ENCODE data around the gene CTCF. TPM values are rescaled to one million over a fixed set of nuclear protein-coding genes. Genes with fewer than 3 reads are reported as not detected.

Gene CTCF
- total RNA-seq, 1 donor from 2014 or later: 61.4 TPM

DNA sequence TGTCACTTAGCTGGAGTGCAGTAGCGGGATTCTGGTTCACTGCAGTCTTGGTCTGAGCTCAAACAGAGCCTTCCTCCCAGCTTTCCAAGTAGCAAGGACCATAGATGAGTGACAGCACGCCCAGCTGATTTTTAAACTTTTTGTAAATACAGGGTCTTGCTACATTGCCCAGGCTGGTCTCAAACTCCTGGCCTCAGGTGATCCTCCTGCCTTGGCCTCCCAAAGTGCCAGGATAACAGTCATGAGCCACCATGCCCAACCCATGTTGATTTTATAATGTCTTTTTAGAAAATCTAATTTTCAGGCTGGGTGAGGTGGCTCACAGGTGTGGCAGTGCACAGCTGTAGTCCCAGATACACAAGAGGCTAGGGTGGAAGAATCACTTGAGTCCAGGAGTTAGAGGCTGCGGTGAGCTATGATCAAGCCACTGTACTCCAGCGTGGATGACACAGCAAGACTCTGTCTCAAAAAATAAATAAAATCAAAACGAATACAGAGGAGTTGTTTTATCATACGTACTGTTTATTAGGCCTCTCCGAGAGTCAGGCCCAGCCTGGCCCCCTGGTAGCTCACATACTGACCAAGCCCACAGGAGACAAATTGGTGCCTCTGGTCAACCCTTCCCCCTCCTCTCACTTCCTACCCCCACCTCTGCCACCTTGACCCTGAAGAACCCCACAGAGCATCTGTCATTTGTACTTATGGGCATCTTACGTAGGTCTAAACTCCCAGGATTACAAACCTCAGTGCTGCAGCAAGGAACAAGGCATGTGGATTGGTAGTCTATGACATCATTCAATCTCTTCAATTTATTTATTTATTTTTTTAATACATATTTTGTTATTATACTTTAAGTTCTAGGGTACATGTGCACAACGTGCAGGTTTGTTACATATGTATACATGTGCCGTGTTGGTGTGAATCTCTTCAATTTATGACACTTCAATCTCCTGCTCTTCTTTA, 117.9 kb downstream of the CTCF start:
- Mint-ChIP-seq H3K4me3 (no peak overlapping the region), H3K9me3 (no peaks in the 10 kb centered on the region), H3K27ac (no peak overlapping the region), H3K27me3 (ENCODE audit: low read depth) (no peaks in the 10 kb centered on the region), H3K4me1 (peaks cover 3% of the 10 kb centered on the region), H3K36me3 (peaks cover 21% of the 10 kb centered on the region)
- DNase-seq (ENCODE audit: low spot score in 2 of 2, unreplicated experiment in 2 of 2): no peak
- TF ChIP-seq, protein P1, sequence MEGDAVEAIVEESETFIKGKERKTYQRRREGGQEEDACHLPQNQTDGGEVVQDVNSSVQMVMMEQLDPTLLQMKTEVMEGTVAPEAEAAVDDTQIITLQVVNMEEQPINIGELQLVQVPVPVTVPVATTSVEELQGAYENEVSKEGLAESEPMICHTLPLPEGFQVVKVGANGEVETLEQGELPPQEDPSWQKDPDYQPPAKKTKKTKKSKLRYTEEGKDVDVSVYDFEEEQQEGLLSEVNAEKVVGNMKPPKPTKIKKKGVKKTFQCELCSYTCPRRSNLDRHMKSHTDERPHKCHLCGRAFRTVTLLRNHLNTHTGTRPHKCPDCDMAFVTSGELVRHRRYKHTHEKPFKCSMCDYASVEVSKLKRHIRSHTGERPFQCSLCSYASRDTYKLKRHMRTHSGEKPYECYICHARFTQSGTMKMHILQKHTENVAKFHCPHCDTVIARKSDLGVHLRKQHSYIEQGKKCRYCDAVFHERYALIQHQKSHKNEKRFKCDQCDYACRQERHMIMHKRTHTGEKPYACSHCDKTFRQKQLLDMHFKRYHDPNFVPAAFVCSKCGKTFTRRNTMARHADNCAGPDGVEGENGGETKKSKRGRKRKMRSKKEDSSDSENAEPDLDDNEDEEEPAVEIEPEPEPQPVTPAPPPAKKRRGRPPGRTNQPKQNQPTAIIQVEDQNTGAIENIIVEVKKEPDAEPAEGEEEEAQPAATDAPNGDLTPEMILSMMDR (IDR thresholded peaks at IDR 0.05; ENCODE audit: unreplicated experiment): no peak

DNA sequence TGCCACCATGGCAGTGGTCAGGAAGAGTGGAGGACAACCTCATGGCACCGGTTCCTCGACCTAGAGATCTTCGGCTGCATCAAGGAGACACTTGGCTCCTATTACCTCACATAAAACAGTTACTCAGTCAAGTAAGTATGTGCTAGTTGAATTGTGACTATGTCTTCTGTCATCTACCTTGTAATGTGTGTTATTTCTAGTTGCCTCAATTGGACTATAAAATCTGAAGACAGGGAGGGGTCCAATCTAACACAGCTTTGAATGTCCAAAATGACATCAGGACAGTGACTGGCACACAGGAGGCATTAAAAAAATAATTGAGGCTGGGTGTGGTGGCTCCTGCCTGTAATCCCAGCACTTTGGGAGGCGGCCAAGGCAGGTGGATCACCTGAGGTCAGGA, 121.4 kb downstream of the CTCF start:
- Mint-ChIP-seq H3K27ac (no peak overlapping the region), H3K36me3 (peaks cover 20% of the 10 kb centered on the region), H3K4me3 (no peak overlapping the region), H3K9me3 (no peaks in the 10 kb centered on the region), H3K27me3 (ENCODE audit: low read depth) (no peaks in the 10 kb centered on the region), H3K4me1 (no peaks in the 10 kb centered on the region)
- TF ChIP-seq, protein P1 (IDR thresholded peaks at IDR 0.05; ENCODE audit: unreplicated experiment): no peak
- DNase-seq (ENCODE audit: low spot score in 2 of 2, unreplicated experiment in 2 of 2): no peak

DNA sequence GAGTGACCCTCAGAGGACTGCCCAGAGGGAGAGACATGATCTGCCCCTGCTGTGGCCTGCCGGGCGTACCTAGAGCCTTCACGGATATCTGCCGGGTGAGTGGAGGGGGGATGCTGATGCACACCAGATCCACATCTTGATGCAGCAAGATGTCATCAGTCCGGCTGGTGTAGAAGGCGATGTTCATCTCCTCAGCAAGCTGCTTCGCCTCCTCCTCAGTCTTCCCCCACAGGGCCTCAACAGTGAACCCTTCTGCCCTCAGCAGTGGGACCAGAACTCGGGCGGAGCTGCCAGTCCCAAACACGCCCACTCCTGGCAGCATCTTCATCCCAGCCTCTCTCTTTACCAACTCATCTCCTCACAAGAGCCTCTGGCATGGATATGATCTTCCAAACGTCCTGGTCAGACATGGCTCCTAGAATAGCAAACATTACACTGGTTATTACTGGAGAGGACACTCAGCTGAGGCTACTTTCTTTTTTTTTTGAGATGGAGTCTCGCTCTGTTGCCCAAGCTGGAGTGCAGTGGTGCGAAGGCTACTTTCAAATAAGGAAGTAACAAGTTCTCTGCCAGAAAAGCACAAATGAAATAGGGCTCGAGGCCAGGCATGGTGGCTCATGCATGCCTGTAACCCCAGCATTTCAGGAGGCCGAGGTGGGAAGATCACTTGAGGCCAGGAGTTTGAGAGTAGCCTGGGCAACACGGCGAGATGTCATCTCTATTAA, 123.2 kb downstream of the CTCF start:
- no peaks in the 10 kb centered on the region for H3K4me1 Mint-ChIP-seq
- peaks cover 25% of the 10 kb centered on the region for H3K36me3 Mint-ChIP-seq
- H3K27ac Mint-ChIP-seq: no peak overlapping the region
- no peaks in the 10 kb centered on the region for H3K9me3 Mint-ChIP-seq
- H3K27me3 Mint-ChIP-seq (ENCODE audit: low read depth): no peaks in the 10 kb centered on the region
- TF ChIP-seq, protein P1 (IDR thresholded peaks at IDR 0.05; ENCODE audit: unreplicated experiment): no peak
- DNase-seq (ENCODE audit: low spot score in 2 of 2, unreplicated experiment in 2 of 2): no peak
- no peak overlapping the region for H3K4me3 Mint-ChIP-seq

Other genes with a start within 250 kb of the CTCF start
- gene KCTD19, start 235.8 kb upstream of the CTCF start, total RNA-seq: 0.52 to 1.1 TPM (median 0.84 TPM) in 3 replicates
- gene LRRC36, start 235.7 kb upstream of the CTCF start, total RNA-seq: 0.20 to 0.55 TPM (median 0.36 TPM) in 3 replicates
- gene TPPP3, start 169.0 kb upstream of the CTCF start, total RNA-seq: 5.5 to 6.2 TPM (median 5.7 TPM) in 3 replicates
- gene ZDHHC1, start 146.0 kb upstream of the CTCF start, total RNA-seq: 14.5 to 16.7 TPM (median 15.4 TPM) in 3 replicates
- 3.0 to 4.1 TPM (median 3.7 TPM) in 3 replicates for gene HSD11B2, start 131.4 kb upstream of the CTCF start, total RNA-seq
- 50.9 to 53.7 TPM (median 53.2 TPM) in 3 replicates for gene ATP6V0D1, start 81.4 kb upstream of the CTCF start, total RNA-seq
- not detected in 3 replicates for gene AGRP, start 79.0 kb upstream of the CTCF start, total RNA-seq
- gene RIPOR1, start 33.7 kb upstream of the CTCF start, total RNA-seq: 55.9 to 69.2 TPM (median 58.9 TPM) in 3 replicates
- gene CARMIL2, start 82.6 kb downstream of the CTCF start, total RNA-seq: 6.7 to 10.2 TPM (median 8.0 TPM) in 3 replicates
- 24.5 to 27.9 TPM (median 25.8 TPM) in 3 replicates for gene ACD, start 97.7 kb downstream of the CTCF start, total RNA-seq
- 1.9 to 2.2 TPM (median 1.9 TPM) in 3 replicates for gene PARD6A, start 98.4 kb downstream of the CTCF start, total RNA-seq
- 11.7 to 13.0 TPM (median 12.8 TPM) in 3 replicates for gene ENKD1, start 104.2 kb downstream of the CTCF start, total RNA-seq
- gene C16orf86, start 104.3 kb downstream of the CTCF start, total RNA-seq: 1.2 to 2.0 TPM (median 1.8 TPM) in 3 replicates
- 22.8 to 27.0 TPM (median 26.1 TPM) in 3 replicates for gene GFOD2, start 156.8 kb downstream of the CTCF start, total RNA-seq
- gene RANBP10, start 244.0 kb downstream of the CTCF start, total RNA-seq: 24.0 to 26.8 TPM (median 24.5 TPM) in 3 replicates
- gene TSNAXIP1, start 244.4 kb downstream of the CTCF start, total RNA-seq: 4.4 to 4.8 TPM (median 4.4 TPM) in 3 replicates